22Rv1 (cell line): ENCODE data around the gene RBMS3.

Experiments
- ZFX ChIP-seq: fragments of 450-650 bp; IDR thresholded peaks from 2 replicates; pipeline ENCODE4 v1.6.1; 2017; ENCODE audit warnings: antibody characterized with exemption, borderline replicate concordance
- TF ChIP-seq, protein P1 (sequence below): fragments of 450-650 bp; IDR thresholded peaks from 2 replicates; pipeline ENCODE4 v1.5.1; 2017; ENCODE audit warnings: mild to moderate bottlenecking

DNA sequence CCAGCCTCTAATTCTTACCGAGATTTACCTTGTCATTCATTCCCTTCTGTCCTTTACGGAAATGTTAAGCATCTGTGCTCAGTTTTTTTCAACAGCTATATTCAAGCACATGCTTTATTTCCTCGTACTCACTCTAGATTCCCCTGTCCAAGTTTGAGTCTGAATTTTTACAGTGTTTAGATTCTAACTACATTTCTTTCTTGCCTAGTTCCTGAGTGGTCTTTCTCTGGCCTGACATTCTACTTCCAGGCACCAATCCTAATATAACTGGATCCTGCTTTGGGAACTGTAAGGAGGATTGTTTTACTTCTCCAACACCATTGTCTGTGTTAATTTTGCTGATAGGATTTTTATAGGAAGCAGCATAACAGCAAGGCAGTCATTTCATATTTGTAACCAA lies 222.4 kb downstream of the RBMS3 start:
- TF ChIP-seq, protein P1, sequence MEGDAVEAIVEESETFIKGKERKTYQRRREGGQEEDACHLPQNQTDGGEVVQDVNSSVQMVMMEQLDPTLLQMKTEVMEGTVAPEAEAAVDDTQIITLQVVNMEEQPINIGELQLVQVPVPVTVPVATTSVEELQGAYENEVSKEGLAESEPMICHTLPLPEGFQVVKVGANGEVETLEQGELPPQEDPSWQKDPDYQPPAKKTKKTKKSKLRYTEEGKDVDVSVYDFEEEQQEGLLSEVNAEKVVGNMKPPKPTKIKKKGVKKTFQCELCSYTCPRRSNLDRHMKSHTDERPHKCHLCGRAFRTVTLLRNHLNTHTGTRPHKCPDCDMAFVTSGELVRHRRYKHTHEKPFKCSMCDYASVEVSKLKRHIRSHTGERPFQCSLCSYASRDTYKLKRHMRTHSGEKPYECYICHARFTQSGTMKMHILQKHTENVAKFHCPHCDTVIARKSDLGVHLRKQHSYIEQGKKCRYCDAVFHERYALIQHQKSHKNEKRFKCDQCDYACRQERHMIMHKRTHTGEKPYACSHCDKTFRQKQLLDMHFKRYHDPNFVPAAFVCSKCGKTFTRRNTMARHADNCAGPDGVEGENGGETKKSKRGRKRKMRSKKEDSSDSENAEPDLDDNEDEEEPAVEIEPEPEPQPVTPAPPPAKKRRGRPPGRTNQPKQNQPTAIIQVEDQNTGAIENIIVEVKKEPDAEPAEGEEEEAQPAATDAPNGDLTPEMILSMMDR: no peak
- no peak for TF ChIP-seq ZFX
